Measurements from ENCODE around the gene CLASP2.

Gene CLASP2

DNA sequence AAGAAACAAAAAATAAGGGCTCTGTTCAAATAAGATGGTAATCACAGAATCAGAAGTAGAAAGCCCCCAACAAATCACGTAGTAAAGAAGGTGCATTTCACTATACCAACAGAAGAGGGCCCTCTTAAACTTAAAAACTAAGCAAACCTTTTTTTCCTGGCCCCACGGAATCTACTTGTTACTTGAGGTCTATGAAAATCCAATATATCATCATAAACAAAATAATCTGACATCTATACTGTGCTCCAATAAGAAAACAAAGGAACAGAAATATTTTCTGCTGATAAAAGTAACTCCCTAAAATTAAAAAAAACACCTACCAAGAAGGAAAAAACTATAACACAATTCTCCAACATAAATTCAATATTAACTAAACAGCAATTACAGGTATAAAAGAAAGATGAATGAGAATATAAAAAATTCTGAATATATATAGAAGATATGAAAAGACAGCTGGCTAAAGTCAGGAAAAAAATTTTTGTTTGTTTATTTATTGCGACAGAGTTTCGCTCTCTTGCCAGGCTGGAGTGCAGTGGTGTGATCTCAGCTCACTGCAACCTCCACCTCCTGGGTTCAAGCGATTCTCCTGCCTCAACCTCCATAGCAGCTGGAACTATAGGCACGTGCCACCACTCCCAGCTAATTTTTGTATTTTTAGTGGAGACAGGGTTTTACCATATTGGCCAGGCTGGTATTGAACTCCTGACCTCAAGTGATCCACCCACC, 81.8 kb downstream of the CLASP2 start:
- DNase-seq (ENCODE audit: low spot score): peak; percentile 48

DNA sequence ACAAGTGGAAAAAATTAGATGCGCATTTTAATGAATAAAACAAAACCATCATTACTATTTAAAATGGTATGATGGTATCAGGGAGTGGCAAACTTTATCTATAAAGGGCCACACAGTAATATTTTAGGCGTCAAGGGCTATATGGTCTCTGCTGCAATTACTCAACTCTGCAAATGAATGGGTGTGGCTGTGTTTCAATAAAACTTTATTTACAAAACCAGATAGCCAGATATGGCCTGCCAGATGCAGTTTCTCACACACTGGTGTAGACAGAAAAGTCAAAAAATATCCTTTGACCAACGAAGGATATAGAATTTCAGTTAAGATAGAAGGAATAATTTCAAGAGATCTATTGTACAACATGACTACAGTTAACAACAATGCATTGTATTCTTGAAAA, 83.8 kb downstream of the CLASP2 start:
- DNase-seq (ENCODE audit: low spot score): no peak

GRCh38 chr3:33629219-33629618, 88.8 kb downstream of the CLASP2 start:
- no peak for DNase-seq (ENCODE audit: low spot score)

DNA sequence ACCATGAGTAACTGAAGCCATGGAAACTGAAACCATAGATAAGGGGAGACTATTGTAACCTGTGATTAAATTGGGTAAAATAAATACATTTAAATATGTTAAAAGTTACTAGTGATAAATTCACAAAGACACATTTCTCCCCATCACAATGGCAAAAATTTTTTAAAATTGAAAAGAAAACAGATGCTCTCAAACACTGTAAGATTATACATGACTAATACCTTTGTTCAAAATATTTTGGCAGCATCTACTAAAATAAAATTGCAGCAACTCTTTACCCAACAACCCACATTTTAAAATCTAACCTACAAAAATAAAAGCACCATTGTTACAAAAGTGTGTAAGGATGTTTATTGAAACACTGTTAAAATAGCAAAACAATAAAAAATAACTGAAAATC, 93.3 kb downstream of the CLASP2 start:
- no peak for DNase-seq (ENCODE audit: low spot score)

GRCh38 chr3:33613041-33613440, 105.0 kb downstream of the CLASP2 start:
- no peak for DNase-seq (ENCODE audit: low spot score)

GRCh38 chr3:33612607-33613006, 105.4 kb downstream of the CLASP2 start:
- DNase-seq (ENCODE audit: low spot score): no peak

DNA sequence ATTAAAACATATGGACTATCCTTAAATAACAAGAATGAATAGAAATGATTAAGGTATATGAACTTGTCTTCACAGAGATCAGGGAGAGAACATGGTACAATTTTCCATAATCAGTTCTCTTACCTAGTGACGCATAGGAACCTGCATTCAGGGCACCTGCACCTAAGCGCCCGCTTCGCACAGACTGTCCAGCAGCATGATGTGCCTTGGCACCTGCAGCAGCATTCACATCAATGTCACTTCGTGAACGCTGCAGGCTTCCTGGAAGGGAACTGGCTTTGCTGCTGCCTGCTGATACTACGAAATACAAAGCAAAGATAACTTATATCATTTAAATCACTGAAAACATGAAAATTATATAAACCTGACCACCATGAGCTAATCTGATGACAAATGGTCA, 115.2 kb downstream of the CLASP2 start:
- no peak for DNase-seq (ENCODE audit: low spot score)

GRCh38 chr3:33597257-33597689, 120.8 kb downstream of the CLASP2 start:
- DNase-seq (ENCODE audit: low spot score): no peak

DNA sequence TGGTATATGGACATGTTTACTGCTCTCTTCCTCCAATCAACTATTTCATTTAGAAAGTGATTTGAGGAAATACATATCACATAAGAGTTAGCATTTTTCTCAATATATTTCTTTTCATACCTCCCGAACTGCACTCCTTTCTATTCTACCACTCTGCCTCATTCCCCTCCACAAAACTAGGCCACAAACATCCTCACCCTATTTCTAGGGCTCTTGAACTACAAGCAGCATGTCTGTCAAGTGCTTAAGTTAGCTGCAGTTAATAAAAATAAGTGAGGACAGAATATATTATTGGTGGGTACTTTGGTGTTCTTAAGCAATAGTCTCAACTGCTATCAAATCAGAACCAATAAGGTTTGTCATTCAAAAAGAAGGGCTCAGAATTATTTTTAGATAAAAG, 125.1 kb downstream of the CLASP2 start:
- DNase-seq (ENCODE audit: low spot score): no peak

GRCh38 chr3:33590541-33590940, 127.5 kb downstream of the CLASP2 start:
- no peak for DNase-seq (ENCODE audit: low spot score)

DNA sequence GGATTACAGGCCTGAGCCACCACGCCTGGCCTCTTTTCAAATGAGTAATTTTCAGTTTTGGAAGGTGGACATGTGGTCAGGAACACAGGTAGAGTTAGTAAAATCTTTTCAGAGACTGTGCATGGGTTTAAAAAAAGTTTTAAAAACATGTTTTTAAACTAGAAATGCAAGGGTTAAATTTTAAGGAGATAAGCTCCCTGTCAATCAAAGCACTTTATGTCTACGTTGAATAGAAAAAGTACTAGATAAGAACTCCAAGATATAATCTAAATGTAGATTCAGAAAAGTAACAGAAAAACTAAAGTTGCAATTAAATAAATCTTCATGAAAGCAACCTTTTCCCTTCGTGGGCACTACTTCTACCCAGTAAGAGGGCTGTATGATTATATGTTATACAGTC, 131.7 kb downstream of the CLASP2 start:
- DNase-seq (ENCODE audit: low spot score): no peak

DNA sequence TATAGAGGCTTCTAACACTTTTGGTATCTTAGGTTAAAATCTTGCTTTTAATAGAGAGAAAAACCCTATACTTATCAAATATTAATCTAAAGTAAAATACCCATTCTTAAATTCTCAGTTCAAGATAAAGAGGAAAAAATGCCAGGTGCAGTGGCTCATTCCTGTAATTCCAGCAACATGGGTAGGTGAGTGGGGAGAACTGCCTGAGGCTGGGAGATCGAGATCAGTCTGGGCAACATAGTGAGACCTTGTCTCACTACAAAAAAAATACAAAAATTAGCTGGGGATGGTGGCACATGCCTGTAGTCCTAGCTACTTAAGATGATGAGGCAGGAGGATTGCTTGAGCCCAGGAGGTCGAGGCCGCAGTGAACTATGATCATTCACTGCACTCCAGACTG, 135.8 kb downstream of the CLASP2 start:
- DNase-seq (ENCODE audit: low spot score): no peak

- no peak for DNase-seq (ENCODE audit: low spot score)
Observed at GRCh38 chr3:33581666-33582065, 136.4 kb downstream of the CLASP2 start.

DNA sequence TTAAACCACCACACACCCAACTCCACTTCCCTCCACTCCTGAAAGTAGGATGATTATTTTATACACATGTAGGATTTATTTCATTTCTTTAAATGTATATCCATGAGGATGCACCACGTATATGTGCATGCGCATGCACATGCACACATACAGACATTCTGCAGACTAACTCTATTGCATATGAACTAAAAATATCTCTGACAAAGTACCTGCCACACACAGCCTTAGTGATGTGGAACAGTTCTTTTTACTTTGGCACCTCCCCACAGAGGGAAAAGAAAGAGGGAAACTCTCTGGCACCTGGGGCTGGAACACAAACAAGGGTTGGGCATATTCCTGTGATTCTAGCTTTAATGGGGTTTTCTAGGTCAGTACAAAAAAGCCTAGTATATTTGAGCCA, 138.2 kb downstream of the CLASP2 start:
- DNase-seq (ENCODE audit: low spot score): no peak

DNA sequence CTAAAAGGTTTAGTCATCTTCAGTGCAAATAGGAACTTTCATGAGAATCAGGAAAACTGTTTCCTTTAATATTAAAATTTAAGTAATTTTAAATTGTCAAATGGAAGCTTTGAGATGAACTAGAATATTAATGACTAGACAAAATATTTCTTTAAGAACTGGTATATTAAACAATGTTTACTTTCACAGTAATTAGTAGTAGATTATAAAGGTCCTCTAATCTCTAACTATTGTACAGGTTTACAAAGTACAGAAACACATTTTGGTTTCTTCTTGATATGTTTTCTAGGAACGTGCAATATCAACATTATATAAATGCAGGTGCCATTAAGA, 138.9 kb downstream of the CLASP2 start:
- no peak for DNase-seq (ENCODE audit: low spot score)

DNA sequence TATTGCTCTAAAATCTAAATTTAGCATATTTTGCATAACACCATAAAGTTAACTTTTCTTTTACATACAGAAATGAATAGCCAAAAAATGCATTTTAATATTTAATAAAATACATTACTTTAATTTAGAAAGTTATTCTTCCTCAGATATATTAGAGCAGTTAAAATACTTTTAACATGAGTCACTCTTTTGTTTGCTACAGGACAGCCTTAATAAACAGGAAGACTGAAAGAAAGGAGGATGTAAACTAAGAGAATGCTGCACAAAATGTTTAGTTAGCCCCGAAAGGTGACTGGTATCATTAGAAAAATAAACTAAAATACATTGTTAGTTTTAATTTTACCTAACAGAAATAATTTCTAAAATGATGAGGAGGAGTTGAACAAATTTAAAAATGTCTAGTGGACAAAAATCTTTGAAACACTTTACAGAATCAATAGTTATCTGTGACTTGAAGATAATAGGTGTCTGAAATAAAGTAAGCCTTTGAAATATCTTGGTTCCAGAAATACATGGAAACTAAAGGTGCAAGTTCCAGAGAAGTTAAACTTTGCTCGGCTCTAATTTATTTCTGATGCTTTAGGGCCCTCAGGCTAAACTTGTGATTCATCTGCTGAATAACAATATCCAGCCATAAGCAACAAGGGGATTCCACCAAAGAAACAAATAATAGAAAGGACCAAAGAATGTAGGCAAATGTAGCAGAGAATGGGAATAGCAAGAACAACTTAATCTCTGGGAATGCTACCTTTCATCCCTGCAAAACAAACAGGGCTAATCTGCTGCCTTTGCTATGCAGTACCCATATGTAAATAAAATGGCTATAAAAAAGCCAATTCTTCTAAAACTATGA, 139.5 kb downstream of the CLASP2 start:
- peak; percentile 25 for DNase-seq (ENCODE audit: low spot score)

DNA sequence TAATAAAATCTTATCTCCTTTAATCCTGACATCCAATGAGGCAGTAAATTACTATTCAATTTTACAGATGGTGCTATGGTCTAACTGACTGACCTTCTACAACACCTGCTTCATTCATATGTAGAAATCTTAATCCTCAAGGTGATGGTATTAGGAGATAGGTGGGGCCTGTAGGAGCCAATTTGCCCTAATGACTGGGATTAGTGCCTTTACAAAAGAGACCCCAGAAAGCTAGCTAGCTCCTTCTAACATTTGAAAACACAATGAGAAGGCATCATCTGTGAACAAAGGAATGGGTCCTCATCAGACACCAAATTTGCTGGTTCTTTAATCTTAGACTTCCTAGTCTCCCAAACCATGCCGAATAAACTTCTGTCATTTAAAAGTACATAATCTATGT, 140.5 kb downstream of the CLASP2 start:
- no peak for DNase-seq (ENCODE audit: low spot score)

DNA sequence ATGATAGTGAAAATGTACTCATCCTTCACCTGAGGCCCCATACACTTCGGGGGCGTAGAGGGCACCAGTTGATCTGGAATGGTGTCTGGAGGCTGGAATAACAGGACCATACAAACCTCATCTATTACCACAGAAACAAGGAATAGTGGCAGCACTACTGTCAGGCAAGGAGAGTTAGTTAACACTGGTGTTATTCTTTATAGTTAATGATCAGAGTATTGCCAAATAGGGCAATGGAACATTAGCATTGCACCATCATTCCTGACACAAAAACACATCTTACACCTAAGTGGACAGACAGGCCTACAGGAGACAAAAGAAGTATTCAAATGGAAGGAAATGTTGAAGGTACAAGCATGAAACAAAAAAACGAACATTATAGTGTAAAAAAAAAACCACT, 140.9 kb downstream of the CLASP2 start:
- DNase-seq (ENCODE audit: low spot score): no peak

GRCh38 chr3:33575311-33575710, 142.7 kb downstream of the CLASP2 start:
- DNase-seq (ENCODE audit: low spot score): no peak

- no peak for DNase-seq (ENCODE audit: low spot score)
Observed at GRCh38 chr3:33557829-33558228, 160.2 kb downstream of the CLASP2 start.

GRCh38 chr3:33557279-33557678, 160.8 kb downstream of the CLASP2 start:
- no peak for DNase-seq (ENCODE audit: low spot score)

DNA sequence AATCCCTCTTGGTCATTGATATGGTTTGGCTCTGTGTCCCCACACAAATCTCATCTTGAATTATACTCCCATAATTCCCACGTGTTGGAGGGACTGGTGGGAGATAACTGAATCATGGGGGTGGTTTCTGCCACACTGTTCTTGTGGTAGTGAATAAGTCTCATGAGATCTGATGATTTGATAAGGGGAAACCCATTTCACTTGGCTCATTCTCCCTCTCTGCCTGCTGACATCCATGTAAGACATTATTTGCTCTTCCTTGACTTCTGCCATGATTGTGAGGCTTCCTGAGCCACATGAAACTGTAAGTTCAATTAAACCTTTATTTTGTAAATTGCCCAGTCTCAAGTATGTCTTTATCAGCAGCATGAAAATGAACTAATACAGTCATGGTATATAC, 171.0 kb downstream of the CLASP2 start:
- no peak for DNase-seq (ENCODE audit: low spot score)

DNA sequence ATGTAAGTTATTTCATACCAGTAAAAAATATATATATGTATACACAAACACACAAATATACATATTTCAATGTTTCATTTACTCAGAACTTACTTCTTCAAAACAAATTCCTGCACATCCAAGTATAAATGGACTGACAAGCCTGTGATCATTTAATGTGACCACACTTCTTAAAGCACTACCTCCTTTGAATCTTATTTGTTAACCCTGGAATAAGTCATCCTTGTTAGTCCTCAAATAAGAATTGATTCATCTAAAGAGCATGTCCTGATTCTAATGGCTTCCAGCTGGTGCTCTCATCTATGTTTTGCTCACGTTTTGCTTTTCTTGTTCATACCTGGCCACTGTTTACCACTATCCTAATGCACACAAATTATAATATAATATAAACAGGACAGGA, 173.9 kb downstream of the CLASP2 start:
- DNase-seq (ENCODE audit: low spot score): peak; percentile 27

DNA sequence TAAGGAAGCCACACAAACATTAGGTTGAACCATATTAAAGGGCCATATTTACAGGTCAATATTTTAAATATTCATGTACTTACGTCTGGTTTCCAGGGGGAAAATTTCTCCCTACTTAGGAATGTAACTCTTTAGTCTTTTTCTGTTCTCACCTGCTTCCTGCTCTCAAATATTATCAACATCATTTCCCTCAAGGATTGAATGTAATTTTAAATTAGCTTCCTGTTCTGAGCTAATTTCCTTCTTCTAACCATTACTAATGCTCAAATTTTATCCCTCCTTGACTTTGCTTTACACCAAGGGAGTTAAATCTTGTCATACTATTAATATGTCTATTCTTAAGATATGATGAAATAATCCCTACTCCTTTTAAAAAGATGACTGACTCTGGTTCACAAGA, 174.5 kb downstream of the CLASP2 start:
- DNase-seq (ENCODE audit: low spot score): no peak
